Stimulated activated CD8-positive, alpha-beta memory T cell treated with anti-CD3 and anti-CD28 coated beads, Interleukin-7, amount 100 ng/mL, for 24 hours (primary cell): Measurements from ENCODE around the gene DRC3.
"Not testable (repeated sequence)": the region's sequence is repeated elsewhere in the genome, so short reads cannot be mapped to it uniquely, and the experiment has no call there.

Source experiments
- DNase-seq: peaks from one replicate; pipeline ENCODE4 v3.0.0-alpha.2; 2020; ENCODE audit warnings: low read depth

DRC3 gene

DNA sequence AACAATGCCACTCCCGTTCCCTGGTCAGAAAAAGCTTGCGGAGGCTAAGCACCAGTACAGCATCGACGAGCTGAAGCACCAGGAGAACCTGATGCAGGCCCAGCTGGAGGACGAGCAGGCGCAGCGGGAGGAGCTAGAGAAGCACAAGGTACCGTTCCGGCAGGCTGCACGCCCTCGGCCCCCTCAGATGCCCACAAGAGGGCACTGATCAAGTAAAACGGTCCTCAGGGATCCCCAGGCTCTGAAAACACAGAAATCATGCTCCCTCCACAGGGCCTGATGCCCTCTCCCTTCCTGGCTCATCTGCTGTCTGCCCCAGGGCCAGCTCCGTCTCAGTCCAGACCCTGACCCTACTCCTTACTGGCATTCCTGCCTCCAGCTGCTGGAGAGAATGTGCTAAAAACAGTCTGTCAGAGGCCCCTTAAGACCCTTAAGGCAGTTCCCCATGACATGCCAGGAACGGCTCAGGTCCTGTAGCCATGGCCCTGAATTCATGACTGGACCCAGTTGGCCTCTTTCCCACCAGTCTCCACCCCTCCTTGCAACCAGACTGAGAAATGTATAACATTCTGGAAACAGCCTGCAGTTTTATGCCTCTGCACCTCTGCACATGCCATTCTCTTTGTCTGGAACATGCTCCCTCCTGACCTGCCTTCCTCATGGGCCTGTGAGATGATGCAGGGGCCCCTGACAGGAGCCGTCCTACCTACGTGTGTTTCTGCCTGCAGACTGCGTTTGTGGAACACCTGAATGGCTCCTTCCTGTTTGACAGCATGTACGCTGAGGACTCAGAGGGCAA lies 21.8 kb downstream of the DRC3 start:
- DNase-seq, result no peak

DNA sequence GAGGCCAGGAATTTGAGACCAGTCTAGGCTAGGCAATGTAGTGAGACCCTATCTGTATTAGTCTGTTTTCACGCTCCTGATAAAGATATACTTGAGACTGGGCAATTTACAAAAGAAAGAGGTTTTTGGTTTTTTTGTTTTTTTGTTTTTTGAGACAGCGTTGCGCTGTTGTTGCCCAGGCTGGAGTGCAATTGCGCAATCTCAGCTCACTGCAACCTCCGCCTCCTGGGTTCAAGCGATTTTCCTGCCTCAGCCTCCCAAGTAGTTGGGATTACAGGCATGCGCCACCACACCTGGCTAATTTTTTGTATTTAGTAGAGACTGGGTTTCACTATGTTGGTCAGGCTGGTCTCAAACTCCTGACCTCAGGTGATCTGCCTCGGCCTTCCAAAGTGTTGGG lies 23.2 kb downstream of the DRC3 start:
- DNase-seq, result not testable (repeated sequence)

DNA sequence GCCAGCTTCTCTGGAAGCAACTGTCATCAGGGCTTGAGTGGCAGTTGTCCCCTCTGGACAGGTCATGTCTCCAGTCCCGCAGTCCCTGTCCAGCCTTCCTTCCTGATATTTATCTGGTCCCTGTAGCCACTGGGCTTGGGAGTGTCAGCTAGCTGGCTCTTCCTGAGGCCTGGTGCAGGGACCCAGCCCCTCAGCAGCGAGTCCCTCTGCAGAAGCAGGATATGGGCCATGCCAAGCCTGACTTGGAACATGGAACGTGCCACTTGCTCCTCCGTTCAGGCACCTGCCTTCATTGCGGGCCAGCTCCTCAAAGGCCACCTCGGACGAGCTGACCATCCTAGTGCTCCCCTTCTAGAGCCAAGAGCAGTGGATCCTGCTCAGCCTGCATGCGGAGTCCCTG lies 26.3 kb downstream of the DRC3 start:
- DNase-seq, result no peak

DNA sequence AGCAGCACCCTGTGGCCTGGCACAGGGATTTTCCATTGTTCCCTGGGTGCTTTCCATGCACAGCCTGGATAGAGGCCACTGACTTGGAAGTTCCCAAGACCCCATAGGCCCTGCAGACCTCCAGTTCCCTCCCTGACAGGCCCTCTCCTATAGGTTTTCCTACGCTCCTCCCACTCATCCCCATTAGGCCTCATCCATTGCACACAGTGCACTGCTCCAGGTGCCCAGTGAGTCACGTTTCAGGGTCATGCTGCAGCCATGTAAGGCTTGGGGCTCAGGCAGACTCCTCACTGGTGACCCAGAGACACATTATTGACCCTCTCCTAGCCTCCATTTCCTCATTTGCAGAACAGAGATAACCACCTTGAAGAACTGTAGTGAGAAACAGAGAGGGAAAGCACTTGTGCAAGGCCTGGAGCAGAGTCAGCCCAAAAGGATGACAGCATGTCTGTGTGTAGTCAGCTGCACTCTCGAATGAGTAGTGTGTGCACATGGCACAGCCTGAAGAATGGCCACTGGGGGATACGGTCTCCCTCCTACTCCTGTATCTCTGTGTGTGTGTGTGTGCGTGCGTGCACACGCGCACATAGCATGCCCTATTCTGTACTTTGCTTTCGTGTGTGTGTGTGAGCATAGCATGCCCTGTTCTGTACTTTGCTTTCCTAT lies 26.8 kb downstream of the DRC3 start:
- DNase-seq, result no peak

DNA sequence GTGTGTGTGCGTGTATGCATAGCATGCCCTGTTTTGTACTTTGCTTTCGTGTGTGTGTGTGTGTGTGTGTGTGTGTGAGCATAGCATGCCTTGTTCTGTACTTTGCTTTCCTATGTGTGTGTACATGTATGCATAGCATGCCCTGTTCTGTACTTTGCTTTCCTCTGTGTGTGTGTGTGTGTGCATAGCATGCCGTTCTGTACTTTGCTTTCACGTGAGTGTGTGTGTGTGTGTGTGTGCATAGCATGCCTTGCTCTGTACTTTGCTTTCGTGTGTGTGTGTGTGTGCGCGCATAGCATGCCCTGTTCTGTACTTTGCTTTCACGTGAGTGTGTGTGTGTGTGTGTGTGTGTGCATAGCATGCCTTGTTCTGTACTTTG lies 27.4 kb downstream of the DRC3 start:
- no peak for DNase-seq

DNA sequence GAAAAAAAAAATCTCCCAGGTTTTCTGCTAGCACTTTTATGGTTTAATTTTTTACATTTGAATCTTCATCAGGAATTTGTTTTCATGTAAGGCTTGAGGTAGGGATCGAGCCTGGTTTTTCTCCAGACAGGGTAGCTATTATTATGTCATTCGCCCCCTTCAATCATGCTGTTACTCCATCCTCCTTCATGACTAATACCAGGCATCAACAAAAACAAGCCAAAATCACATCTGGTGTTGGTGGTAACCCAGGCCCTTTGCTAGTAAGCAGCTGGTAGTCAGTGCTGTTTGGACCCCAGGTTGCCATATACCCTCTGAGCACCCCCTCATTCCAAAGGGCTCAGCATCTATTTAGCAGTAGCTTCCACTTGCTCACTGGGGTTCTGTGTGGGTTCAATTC lies 29.5 kb downstream of the DRC3 start:
- DNase-seq, result no peak

DNA sequence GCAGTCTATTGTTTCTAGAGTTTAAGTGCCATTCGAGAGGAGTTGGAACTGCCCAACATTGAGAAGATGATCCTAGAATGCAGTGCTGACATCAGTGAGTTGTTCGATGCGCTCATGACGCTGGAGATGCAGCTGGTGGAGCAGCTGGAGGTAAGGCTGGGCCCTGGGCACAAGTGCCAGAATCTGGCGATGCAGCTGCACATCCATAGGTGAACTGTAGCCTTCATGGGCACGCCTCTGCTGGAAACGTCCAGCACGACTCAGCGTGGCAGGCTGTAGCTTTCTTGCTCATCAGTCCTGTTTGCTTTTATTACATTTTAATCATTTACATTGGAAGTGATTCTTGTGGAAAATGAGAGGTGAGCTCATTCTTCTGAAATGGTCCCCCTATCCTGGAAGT lies 31.7 kb downstream of the DRC3 start:
- no peak for DNase-seq

DNA sequence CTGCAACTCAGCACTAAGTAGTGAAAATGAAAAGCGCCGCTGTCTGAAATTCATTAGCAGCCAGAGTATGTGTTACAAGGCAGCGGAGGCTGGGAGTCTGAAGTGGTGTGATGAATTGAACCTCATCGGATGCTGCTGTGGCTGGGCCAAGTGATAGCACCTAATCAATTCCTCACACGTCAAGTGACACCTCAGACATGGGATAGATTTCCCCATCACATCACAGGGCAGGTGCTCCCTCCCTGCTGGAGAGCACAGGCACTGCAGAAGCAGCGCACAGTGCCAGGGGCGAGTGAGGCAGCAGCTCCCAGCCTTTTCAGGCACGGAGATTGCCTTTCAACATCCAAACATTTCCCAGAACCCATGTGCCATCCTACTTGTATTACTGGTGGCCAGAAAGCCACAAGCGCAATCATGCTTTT lies 32.2 kb downstream of the DRC3 start:
- no peak for DNase-seq

DNA sequence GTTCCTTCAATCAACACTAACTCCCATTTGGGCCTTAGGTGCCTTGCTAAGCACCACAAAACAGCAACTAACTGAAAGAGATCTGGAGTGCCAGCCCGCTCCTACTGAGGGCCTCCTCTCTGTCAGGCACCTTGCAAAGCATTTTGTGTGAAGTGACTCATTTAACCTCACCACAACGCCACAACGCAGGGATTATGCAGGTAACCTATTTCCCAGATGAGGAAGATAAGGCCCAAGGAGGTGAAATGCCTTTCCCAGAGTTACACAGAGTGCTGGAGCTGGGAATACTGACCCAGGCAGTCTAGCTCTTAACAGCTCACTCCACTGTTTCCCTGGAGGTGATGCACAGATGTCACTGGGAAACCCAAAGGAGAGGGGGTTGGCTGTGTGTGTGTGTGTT lies 32.8 kb downstream of the DRC3 start:
- no peak for DNase-seq

DNA sequence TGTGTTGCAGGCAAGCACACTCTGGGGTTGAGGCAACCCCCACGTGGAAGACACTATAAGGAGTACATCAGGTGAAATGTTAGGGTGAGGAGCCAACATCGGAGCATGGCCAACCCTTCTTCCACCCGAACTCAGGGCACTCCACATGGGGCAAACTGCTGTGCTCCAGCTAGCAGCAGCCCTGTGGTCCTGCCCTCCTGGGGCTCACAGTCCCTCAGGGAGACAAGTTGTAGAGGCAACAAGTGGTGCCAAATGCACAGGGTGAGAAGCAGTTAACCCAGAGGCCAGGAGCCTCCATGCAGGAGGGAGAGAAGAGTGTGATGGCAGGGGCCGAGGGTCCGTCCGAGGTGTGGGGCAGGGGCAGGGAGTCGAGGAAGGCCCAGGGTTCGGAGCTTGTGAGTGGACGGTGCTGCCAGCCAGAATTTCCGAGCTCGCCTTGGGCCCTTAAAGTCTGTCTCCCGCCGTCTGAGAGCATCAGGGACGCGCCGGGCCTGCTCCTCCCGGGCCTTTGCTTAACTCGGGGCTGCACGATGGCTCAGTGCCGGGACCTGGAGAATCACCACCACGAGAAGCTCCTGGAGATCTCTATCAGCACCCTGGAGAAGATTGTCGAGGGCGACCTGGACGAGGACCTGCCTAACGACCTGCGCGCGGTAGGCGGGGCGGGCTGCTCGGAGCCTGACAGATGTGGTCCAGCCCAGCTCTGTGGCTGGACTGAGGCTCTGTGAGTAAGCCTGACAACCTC lies 34.0 kb downstream of the DRC3 start:
- DNase-seq, result no peak

DNA sequence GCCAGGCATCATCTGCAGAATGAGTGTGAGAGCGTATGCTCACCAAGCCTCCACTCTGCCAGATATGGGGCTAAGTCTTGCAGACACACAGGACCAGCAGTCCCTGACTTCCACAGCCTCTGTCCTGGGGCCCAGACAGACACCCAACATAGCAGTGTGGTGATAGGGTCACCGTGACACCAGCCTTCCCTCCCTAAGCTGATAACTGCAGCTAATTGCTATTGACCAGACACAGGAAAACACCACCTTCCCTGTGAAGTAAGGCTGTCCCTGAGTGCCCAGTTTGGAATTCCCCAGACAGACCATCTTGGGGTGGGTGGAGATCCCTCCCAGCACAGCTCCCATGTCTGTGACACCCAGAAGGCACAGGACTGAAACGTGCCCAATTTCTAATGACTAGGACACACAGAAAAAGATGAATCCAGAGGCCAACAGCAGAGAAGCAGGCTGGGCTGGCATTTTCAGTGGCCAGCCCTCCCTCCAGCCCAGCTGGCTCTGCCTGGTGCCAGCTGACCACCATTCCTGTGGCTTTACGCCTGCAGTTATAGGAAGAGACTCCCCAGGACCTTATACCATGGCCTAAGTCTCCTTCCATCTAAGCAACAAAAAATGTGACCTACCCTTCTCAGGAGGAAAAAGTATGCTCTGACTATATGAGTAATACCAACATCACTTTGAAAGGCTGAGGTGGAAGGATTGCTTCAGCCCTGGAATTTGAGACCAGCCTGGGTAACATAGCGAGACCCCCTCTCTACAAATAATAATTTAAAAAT lies 36.0 kb downstream of the DRC3 start:
- no peak for DNase-seq

DNA sequence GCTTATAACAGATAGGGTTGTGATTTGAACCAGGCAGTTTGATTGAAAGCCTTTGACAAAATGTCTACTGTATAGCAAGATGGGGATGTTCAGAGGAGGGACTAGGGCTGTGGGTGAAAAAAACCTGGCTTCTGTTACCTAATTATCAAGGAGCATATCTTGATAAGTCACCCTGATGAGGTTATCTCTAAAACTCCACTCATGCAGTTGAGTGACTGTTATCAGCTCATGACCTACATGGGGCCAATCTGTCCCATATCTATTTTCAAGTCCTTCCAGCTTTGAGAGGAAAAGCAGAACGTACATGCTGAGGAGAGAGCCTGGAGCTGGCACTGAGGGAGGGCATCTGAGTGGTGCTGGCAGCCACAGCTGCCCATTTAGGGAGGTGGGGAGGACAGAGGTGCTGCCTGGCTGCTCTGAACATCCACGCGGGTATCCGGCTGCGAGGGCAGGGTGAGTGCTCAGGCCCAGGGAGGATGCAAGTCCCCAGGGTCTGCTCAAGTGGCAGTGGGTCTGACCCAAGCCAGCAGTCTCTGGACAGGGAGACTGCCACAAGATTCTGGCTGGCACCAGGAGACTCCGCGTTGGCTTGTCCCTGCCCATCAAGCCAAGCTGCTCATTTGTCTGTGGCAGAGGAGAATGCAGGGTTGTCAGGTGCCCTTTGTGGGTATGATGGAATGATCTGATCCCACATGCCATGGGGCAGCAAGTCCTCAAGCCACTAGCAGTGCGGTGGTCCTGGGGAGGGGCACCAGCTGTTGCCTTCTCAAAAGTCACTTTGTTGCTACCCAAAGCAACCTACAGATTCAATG lies 37.2 kb downstream of the DRC3 start:
- no peak for DNase-seq

DNA sequence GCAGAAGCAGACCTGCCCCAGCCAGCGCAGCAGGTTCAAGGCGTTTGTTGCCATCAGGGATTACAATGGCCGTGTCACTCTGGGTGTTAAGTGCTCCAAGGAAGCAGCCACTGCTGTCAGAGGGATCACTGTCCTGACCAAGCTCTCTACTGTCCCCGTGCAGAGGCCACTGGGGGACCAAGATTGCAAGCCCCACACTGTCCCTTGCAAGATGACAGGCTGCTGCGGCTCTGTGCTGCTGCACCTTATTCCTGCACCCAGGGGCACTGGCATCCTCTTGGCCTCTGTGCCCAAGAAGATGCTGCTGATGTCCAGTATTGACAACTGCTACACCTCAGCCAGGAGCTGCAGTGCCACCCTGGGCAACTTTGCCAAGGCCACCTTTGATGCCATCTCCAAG lies 38.6 kb downstream of the DRC3 start:
- DNase-seq, result no peak

DNA sequence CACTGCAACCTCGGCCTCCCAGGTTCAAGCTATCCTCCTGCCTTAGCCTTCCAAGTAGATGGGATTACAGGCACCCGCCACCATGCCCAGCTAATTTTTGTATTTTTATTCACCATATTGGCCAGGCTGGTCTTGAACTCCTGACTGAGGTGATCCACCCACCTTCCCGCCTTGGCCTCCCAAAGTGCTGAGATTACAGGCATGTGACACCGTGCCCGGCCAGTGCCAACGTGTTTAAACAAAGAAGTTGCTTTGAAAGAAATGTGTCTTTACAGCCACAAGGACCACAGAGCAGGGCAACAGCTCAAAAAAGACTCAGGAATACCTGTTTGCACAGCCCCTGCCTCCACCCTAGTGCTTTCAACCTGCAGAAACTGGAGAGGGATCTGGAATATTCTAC lies 41.3 kb downstream of the DRC3 start:
- no peak for DNase-seq

DNA sequence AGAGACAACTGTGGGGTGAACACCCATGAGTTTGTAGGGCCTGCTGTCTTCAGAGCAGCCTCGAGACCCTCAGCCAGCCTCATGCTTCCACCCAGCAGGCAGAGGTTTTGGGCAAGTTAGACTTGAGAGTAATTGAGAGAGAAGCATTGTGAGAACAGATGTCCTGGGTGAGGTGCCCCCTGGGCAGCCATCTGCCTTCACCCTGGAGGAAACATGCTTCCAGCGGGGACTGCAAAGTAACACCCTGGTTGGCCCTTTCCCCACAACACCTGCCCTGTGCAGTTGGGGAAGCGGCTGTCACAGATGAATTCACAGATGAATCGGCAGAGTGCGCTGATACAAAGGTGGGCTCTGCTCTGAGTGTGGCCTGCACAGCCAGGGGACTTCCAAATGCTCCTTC lies 42.9 kb downstream of the DRC3 start:
- DNase-seq, result no peak

DNA sequence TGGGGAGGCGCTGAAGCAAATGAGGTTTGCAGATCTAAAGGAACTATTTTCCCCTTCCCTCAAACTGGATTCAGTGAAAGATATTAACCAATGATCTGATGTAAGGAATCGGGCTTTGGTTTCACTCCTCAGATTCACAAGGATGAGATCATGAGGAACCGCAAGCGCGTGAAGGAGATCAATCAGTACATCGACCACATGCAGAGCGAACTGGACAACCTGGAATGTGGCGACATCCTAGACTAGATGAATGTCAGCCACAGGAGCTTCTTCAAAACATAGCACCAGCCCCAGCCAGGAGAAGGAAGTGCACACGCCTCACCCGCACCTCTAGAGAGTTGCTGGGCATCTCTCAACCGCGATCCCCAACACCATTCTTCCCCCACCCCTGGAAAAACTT lies 43.8 kb downstream of the DRC3 start:
- DNase-seq, result no peak

DNA sequence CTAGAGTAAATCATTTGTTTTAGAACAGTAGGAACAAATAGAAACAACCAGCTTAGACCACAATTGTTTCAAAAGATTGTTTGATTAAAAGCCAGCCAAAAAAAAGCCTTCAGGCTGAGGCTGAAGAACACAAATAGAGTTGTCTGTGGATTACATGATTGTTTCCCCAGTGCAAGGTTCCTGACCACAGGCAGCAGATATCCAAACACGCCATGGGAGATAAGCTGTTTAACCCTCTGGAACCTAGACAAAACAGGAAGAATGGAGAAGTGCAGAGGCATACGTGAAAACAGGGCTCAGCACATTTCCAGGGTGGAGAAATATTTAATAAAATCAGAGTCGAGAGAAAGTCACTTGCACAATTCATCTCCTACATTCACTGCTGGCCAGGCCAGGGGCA lies 45.3 kb downstream of the DRC3 start:
- no peak for DNase-seq

DNA sequence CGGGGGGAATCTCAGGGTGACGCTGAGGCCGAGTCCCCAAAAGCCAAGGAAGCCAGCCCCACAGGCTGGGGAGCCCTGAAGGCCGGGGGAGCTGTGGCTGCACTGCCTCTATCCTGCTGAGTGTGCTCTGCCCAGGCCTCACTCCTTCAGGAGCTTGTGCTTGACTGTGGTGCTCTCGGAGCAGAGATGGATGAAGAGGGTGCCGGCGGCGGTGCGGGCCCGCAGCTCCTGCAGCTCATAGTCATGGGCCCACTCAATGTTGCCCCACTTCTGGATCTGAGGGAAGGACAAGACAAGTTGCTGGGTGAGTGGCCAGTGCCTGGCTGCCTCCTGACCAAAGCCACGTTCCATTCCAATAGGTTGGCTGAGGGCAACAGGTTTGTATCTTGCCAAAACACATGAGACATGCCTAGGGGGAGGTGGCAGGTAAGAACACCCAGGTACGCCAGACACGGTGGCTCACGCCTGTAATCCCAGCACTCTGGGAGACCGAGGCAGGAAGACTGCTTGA lies 45.8 kb downstream of the DRC3 start:
- DNase-seq, result no peak

DNA sequence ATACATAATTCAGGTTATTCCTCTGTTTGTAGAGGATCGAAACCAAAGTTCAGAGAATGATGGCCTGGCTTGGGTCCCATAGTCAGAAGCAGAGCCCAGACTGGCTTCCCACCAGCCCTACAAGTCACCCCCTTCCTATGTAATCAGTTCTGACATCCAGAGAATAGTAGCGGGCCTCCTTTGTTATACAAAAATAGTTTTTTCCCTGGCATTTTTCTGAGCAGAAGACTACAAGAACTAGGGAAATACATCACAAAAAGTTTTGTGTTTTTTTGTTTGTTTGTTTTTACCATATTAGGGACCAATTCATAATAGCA lies 47.1 kb downstream of the DRC3 start:
- no peak for DNase-seq

DNA sequence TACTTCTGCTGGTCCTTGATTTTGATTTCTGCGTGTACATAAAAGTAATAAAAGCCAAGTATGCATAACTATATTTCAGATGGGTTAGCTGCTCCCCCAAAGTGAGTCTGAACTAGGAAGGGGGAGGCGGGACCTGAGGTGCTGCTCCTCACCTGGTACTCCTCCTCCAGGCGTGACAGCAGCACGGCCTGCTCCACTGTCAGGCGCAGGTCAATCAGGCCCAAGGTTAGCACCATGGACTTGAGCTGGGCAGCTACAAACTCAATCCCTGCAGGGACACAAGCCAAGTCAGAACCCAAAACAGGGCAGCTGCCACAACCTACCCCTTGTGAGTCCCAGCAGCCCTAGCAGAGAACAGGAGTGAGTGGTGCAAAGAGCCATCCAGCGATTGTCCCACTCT lies 48.3 kb downstream of the DRC3 start:
- DNase-seq, result no peak

DNA sequence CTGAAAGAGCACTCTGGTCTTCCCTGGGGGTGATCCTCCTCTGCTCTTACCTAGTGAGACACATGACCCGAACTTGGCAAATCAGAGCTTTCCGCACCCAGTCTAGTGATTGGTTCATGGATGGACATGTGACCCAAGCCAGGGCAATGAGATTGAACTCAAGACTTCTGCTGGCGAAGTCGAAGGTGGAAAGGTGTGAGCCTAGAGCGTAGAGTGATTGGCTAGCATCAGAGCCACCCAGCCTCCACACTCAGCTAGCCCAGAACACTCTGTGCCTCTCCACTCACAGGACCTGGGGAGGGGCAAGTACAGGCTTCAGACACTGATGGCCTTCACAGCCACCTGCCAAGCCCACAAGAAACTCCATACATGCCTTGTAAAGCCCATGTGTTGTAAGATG lies 48.7 kb downstream of the DRC3 start:
- no peak for DNase-seq
